ENCODE results near the gene DCAF12.

Gene DCAF12

DNA sequence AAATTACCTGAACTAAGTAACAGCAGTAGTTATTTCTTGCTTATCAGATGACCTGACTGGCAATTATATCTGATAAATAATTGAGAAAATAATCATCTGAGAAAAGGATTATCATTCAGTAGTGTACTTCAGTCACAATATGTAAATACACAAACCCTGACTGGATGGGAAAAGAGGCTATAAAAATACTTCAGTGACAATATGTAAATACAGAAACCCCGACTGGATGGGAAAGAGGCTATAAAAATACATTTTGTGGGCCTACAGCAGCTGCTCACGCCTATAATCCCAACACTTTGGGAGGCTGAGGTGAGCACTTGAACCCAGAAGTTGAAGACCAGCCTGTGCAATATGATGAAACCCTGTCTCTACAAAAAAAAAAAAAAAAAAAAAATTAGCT, 88.9 kb downstream of the DCAF12 start:
- H3K4me3 ChIP-seq (replicated peaks; ENCODE audit: low read depth, low read length): no peak overlapping the region
- no peak for DNase-seq (ENCODE audit: low read depth)
- no peak for TF ChIP-seq CTCF (IDR thresholded peaks at IDR 0.05; ENCODE audit: low read length, missing control alignments)

DNA sequence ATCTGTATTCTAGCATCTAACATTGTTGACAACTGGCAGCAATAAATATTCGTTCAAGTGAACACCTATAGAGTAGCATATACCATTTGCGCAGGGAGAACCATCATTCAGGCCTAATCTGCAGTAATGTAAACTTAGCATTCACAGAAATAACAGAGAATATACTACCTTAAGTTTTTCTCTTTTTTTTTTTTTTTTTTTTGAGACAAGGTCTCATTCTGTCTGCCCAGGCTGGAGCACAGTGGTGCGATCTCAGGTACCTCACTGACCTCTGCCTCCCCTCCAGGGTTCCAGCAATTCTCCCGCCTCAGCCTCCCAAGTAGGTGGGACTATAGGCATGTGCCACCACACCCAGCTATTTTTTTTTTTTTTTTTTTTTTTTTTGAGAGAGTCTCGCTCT, 89.9 kb downstream of the DCAF12 start:
- no peak for TF ChIP-seq CTCF (IDR thresholded peaks at IDR 0.05; ENCODE audit: low read length, missing control alignments)
- no peak overlapping the region for H3K4me3 ChIP-seq (replicated peaks; ENCODE audit: low read depth, low read length)
- DNase-seq (ENCODE audit: low read depth): no peak

All from fibroblast of pulmonary artery (primary cell).